HG02642 (cell line): ENCODE results near the gene EXTL2.
A peak's percentile ranks its signal among the peaks of the same experiment; 100 is the strongest.
"Not testable (repeated sequence)": the region's sequence is repeated elsewhere in the genome, so short reads cannot be mapped to it uniquely, and the experiment has no call there.

Experiments used
- ATAC-seq: cut with Tn5 transposase; IDR thresholded peaks from one replicate; pipeline ENCODE4 v1.9.1; 2021; ENCODE audit warnings: mild to moderate bottlenecking; ENCODE audit not compliant: unreplicated experiment, poor library complexity

EXTL2 gene, protein sequence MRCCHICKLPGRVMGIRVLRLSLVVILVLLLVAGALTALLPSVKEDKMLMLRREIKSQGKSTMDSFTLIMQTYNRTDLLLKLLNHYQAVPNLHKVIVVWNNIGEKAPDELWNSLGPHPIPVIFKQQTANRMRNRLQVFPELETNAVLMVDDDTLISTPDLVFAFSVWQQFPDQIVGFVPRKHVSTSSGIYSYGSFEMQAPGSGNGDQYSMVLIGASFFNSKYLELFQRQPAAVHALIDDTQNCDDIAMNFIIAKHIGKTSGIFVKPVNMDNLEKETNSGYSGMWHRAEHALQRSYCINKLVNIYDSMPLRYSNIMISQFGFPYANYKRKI

GRCh38 chr1:100894603-100895539, at the start of gene EXTL2:
Gene EXTL2, minus strand, starts transcription at chr1:100894842. Its CDS starts 6,085 bp downstream, at chr1:100888757.
- ATAC-seq, result peak; percentile 53

DNA sequence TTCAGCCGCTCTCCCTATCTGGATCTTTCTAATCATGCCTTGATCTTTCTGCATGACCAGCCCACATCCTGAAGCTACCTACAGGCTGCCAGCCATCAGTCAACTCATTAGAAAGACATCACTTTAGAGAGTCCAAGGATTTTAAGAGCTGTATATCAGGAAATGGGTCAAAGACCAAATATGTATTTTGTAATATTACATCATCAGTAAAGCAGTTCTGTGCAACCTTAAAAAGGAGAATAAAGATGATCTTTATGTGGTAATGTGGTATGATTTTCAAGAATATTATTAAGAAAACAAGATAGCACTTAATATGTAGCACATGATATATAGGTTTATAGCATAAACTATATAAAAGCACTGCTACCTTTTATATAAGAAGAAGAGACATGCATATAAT, 48.9 kb upstream of the EXTL2 start:
- ATAC-seq, result no peak

GRCh38 chr1:100942304-100943046, 47.8 kb upstream of the EXTL2 start:
- ATAC-seq, result no peak

DNA sequence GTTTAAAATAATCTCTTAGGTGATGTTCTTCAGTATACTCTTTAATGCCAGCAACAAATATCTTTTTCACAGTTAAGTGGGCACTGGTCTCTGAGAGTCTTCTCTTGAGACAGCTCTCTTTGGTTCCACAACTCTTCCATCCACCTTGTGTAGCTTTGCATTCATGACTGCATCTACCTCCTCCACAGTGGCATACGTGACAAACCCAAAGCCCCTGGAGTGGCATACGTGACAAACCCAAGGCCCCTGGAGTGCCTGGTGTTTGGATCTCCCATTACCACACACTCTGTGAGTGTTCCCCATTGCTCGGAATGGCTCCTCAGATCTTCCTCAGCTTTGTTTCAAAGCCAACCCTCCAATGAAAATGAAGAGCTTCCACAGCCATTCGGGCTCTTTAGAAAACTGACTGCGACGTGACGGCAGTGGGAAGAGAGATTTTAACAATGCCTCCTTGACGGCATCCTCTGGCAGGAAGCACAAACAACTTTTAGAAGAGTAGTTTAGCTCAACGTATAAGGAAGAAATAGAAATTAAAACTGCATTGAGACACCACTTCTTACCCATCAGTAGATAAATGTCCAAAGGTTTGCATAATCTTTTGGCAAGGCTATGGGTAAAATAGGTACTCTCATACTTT, 47.1 kb upstream of the EXTL2 start:
- ATAC-seq, result no peak

DNA sequence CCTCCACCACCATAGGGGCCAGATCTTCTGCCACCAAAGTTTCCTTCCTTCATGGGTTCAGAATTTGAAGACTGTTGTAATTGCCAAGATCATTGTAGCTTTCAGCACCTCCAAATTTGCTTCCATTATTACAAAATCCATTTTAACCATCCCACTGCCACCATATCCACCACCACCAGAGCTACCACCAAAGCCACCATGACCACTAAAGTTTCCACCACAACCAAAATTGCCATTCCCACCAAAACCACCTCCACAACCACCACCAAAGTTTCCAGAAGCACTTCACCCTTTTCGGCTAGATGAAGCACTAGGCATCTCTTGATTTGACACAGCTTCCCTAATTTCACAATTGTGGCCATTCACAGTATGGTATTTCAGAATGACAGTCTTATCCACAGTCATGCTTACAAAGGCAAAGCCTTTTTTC, 46.5 kb upstream of the EXTL2 start:
- no peak for ATAC-seq

GRCh38 chr1:100936194-100936967, 41.7 kb upstream of the EXTL2 start:
- ATAC-seq, result no peak

- ATAC-seq, result not testable (repeated sequence)
These were observed 38.9 kb upstream of the EXTL2 start for GRCh38 chr1:100933555-100933954.

- no peak for ATAC-seq
These were observed 37.1 kb upstream of the EXTL2 start for GRCh38 chr1:100931716-100932115.

GRCh38 chr1:100930494-100930893, 35.9 kb upstream of the EXTL2 start:
- no peak for ATAC-seq

GRCh38 chr1:100928128-100928527, 33.5 kb upstream of the EXTL2 start:
- no peak for ATAC-seq

- no peak for ATAC-seq
These were observed 32.6 kb upstream of the EXTL2 start for GRCh38 chr1:100927276-100927675.

- no peak for ATAC-seq
These were observed 31.6 kb upstream of the EXTL2 start for GRCh38 chr1:100926240-100926639.

GRCh38 chr1:100924991-100925390, 30.3 kb upstream of the EXTL2 start:
- no peak for ATAC-seq

GRCh38 chr1:100924212-100924611, 29.6 kb upstream of the EXTL2 start:
- ATAC-seq, result no peak

DNA sequence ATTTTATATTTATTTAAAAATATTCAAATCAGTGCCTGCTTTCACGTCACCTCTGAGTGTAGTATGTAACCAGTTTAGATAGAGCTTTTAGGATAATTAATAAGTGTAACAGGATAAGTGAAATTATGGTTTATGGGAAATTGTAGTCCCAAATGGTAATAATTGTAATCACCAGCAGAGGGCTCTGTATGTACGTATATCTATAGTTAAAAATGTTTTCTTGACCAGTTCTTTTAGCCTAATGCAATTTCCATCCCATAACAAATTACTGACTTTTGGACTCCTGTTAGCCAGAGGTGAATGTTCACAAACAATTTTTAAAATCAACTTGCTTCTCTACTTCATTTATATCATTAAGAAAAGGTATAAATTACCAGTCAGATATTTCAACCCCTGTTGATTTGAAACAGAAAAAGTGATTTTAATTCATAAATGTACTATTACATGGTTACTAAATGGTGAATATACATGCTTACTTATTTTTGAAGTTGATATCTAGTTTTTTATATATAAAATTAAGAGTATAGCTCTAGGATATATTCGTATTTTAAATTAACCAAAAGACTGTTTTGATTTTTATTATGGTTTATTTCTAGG, 26.6 kb upstream of the EXTL2 start:
- no peak for ATAC-seq

DNA sequence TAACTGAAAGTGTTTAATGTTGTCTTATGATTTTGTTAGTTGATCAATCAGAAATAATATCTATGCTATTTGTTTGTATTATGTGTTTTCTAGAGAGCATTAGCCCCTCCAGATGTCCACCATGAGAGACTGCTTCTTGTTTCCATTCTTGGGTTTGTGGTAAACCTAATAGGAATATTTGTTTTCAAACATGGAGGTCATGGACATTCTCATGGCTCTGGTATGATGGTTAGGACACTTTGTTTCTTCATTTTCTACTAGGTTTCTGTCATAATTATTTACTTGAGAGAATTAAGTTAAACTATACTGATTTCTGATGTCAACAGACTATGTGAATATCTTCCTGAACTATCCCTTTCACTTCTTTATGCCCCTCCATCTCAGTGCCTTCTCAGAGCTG, 17.4 kb upstream of the EXTL2 start:
- ATAC-seq, result no peak

DNA sequence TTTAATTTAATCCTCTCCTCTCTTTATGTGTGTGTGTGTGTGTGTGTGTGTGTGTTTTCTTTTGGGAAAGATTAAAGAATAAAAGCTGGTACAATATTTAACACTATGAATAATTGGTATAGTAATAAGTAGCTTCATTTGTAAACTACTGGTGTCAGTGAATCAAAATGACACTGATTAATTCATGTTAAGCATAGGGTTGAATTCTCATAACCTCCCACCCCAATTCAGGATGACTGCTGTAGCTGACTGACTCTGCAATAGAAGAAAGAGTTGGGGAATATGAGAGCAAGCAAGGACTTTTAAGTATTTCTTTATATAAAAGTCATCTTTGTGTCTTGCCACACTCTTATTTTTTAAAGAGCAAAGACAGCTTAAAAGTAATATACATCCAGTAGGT, 14.4 kb upstream of the EXTL2 start:
- no peak for ATAC-seq

DNA sequence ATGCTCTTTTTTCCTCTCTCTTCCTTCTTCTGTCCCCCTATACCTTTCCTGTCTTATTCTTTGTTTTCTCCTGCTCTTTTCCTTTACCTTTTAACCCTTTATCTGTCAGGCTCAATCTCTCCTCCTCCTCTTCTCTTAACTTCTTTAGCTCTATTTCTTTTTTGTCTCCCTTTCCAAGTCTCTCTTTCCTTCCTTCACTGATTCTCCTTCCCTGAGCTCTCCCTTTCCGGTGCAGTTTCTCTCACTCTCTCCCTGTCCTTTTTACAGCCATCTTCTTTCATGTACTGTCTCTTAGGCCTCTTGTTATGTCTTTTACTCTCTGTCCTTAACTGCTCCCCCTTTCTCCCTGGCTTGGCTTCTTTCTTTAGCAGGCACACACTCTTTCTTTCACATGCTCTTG, 13.2 kb upstream of the EXTL2 start:
- ATAC-seq, result no peak

DNA sequence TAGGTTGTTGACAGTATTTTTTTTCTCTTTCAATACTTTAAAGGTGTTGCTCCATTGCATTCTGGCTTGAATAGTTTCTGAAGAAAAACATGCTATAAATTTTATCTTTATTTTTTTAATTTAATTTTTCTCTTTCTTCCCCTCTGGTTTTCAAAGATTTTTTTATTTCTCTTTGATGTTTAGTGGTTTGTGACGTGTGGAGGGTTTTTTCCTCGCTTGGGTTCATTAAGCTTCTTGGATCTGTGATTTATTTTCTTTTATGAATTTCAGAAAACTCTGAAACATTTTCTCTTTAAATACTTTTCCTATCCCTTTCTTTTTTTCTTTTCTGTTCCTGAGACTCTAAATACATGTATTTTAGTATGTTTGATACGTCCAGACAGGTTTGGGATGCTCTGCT, 10.5 kb upstream of the EXTL2 start:
- no peak for ATAC-seq
